HG02973 (cell line): ENCODE results near the gene ACAD8.
A peak's percentile ranks its signal among the peaks of the same experiment; 100 is the strongest.
"Not testable (repeated sequence)": the region's sequence is repeated elsewhere in the genome, so short reads cannot be mapped to it uniquely, and the experiment has no call there.

Experiments
- ATAC-seq: cut with Tn5 transposase; IDR thresholded peaks from one replicate; pipeline ENCODE4 v1.9.1; 2021; ENCODE audit warnings: moderate library complexity; ENCODE audit not compliant: unreplicated experiment

ACAD8 gene

GRCh38 chr11:134266440-134266839 is 13.1 kb downstream of the ACAD8 start:
- ATAC-seq: no peak

GRCh38 chr11:134266841-134267251 is 13.5 kb downstream of the ACAD8 start:
- no peak for ATAC-seq

DNA sequence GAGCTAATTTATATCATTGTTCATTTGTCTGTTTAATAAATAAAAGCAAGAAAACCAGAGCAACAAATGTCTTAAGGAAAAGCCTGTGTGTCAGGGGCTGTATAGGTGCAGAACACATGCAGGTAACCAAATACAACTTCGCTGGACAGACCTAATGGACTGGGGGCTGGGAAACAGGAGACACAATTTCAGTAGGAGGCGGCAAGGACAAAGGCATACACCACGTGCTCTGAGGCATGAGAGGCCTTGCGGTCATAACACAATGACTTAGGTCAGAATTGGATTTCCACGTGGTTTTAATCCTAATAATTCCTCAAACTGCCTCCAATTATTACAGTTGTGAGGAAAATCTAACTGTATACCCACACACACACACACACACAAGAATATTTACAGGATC is 14.1 kb downstream of the ACAD8 start:
- ATAC-seq: no peak

DNA sequence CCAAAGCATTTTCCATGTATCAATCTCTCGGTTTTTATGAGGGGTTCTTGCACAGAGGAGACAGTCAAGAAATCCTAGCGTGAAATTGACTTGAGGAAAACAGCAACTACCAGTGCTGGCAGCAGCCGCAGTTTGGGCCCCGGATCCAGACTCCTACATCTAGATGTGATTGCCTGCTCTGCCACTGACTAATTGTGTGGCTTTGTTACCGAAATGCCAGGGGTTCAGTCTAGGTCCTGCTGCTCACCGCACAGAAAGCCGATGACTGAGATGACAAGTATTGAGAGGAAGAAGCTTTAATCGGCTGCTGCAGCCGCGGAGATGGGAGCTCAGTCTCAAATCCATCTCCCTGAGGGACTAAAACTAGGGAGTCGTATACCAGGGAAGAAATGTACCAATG is 14.6 kb downstream of the ACAD8 start:
- ATAC-seq: no peak

DNA sequence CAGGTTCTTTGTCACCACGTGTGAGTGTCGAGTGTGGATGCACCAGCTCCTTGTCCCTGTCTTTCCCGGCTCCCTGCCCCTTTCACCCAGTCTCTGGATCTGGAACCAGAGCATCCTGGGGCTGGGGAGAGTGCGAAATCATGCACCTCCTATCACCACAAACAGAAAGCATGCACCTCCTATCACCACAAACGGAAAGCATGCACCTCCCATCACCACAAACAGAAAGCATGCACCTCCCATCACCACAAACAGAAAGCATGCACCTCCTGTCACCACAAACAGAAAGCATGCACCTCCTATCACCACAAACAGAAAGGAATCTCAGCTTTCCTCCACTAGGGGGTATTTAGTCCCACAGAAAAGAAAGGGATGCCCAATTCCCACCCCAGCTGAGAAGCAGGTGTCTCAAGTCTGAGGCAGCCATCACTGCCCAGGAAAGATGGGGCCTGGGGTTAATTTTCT is 16.9 kb downstream of the ACAD8 start:
- no peak for ATAC-seq

- no peak for ATAC-seq
Measured at GRCh38 chr11:134271978-134272377, 18.6 kb downstream of the ACAD8 start.

DNA sequence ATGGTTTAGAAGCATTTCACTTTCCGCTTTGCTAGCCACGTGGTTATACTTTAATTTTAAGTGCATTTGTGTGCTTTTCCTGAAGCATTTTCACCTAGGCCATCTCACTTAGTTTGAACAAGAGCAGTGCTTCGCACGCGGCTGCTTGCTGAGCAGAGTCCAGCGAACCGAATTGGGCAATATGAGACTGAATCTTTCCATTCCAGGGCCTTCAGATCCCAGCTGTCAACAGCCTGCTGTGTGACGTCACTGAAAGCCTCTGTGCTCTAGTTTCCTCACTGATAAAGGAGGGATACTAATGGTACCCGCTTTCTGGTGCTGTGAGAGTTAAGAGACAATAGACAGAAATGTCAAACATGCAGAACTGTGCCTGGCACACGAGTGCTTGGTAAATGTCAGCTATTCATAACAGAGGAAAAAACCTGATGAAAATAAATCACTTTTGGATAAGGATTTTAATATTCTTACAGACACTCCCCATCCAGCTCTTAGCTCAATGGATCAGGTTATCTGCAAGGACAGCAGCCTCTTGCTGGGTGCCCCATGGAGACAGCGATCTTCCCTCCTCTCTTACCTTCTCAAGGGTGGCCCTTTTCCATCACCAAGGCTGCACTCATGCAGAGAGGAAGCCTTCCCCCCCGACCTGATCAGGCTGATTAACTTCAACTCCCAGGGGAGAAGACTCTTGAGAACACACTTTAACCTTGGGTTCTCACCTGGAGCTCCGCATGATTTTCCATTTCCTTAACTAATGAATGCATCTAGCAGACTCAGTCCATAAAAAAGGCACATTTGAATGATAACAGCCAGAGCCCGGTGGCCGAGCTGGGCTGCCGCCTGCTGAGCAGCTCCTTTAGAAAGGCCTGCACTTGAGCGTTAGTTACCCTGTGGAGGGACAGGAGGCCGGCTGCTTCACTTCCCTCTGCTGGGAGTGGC is 19.3 kb downstream of the ACAD8 start:
- no peak for ATAC-seq

DNA sequence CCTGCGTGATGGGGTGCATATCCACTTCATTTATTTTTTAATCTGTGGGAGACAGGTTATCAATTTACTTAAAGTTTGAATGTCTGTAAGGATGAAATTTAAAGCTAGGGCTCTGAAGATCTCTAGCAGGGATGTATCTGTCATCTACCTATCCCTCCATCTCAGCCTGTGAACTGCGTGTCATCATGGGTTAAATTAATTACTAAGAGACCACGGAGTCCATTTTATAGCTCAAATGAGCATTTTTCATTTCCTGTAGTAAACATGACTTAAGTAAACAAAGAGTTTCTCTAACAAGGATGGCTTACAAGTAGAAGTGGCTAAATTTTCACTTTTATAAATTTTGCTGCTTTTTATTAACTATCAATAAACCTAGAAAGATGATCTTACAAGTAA is 19.9 kb downstream of the ACAD8 start:
- no peak for ATAC-seq

DNA sequence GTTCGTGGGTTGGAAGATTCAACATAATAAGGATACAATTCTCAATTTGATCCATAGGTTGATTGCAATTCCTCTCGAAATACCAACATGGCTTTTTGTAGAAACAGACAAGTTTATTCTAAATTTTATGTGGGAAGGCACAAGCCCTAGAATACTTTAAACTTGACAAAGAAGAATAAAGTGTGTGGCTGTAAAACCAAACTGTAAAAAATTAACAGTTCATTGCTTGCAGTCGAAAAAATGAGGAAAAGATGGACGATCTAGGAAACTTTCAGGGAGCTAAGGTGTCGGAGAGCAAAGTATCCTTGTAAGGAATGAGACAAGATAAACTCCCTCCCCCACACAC is 21.8 kb downstream of the ACAD8 start:
- ATAC-seq: no peak

- peak; percentile 93 for ATAC-seq
Measured at GRCh38 chr11:134275534-134276395, 22.4 kb downstream of the ACAD8 start, which contains the start of gene GLB1L3. Gene GLB1L3, plus strand, starts transcription at chr11:134276379. Its CDS starts 362 bp downstream, at chr11:134276741.

GRCh38 chr11:134276396-134277182 is 23.2 kb downstream of the ACAD8 start:
- ATAC-seq: no peak

GRCh38 chr11:134277183-134278001 is 24.0 kb downstream of the ACAD8 start:
- ATAC-seq: no peak

DNA sequence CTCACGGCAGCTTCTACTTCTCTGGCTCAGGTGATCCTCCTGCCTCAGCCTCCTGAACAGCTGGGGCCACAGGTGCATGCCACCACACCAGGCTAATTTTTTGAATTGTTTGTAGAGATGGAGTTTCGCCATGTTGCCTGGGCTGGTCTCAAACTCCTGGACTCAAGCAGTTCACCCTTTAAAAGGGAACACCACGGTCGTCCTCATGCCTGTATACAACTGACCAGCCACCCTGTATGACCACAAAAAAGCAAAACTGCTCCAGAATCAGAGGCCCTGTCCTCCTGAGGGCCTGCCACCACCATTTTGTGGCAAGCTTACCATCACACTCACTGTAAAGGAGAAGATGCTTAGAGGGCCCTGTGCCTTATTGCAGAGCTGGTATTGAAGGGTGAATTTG is 25.0 kb downstream of the ACAD8 start:
- ATAC-seq: no peak

DNA sequence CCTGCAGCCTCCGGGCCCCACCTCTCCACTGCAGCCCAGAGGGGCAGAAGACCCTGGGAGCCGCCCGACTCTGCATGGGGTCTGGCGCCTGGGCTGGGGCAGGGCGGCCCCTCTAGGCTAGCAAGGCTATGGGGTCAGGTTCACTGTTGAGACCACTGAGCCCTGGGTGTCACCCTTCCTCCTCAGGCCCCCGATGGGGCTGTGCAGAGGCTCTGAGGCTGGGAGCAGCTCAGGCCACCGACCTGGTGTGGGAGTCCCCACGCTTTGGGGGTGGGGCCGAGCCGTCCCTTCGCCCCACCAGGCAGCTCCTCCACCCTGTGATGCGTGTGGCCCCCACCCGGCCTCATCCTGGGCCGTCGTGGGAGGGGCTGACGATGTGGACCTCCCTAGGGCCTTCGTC is 28.3 kb downstream of the ACAD8 start:
- ATAC-seq: not testable (repeated sequence)

- no peak for ATAC-seq
Measured at GRCh38 chr11:134282121-134283045, 29.0 kb downstream of the ACAD8 start.

GRCh38 chr11:134283461-134284230 is 30.3 kb downstream of the ACAD8 start:
- ATAC-seq: no peak

- not testable (repeated sequence) for ATAC-seq
Measured at GRCh38 chr11:134284349-134284748, 31.0 kb downstream of the ACAD8 start.

DNA sequence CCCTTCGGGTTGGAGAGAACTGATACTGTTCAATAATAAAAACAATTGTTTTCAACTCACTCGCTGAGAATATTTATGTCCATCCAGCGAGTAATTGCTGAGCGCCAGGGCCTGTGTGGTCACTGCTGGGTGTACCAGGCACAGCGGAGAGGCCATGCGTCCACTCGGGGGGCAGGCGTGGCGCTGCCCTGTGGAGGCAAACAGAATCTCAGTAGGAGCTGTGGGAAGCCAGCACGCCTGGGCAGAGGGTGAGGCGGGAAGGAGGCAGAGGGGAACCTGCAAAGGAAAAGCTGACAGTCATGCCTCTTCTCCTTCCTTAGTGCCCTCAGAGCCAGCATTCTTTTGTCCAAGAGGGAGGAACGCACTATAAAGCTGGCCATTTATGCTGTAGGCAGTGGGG is 34.2 kb downstream of the ACAD8 start:
- no peak for ATAC-seq
